ENCODE measurements around the gene MECR.

Gene MECR, protein sequence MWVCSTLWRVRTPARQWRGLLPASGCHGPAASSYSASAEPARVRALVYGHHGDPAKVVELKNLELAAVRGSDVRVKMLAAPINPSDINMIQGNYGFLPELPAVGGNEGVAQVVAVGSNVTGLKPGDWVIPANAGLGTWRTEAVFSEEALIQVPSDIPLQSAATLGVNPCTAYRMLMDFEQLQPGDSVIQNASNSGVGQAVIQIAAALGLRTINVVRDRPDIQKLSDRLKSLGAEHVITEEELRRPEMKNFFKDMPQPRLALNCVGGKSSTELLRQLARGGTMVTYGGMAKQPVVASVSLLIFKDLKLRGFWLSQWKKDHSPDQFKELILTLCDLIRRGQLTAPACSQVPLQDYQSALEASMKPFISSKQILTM

DNA sequence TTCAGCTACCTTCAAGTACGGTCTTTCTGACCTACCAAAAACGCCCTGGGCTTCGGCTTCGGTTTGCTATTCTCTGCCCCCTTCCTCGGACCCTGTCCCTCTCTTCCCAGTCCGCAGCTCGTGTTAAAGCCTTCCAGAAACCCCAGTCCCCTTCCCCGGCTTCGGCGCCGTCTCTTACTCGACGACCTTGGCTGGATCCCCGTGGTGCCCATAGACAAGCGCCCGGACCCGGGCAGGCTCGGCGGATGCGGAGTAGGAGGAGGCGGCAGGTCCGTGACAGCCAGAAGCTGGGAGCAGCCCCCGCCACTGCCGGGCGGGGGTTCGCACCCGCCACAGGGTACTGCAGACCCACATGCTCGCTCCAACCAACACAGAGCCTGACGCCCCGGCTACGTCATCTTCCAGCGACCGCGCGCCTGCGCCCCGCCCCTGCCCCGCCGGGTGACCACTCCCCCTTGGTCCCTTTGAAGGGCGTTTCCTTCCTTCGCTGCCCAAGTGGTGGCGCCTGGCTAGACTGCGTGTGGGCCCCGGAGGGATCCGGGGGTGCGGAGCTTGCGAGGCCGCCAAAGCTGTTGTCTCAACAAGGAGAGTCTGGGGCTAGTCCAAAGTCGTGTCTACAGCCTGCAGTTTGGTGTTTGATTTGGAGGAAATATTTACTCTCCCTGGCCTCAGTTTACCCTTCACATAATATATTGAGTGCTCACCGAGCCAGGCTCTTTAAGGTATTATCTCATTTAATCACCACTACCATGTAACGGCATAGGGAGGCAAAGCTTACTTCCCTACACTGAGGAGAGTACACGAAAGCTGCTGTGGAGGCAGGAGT lies at the start of gene MECR:
TSS of gene MECR (minus strand) at position 382 of the 826 bp plus-strand sequence. CDS start at position 354, 28 bp downstream.
- DNase-seq (ENCODE audit: low read depth) = peak; percentile 90

DNA sequence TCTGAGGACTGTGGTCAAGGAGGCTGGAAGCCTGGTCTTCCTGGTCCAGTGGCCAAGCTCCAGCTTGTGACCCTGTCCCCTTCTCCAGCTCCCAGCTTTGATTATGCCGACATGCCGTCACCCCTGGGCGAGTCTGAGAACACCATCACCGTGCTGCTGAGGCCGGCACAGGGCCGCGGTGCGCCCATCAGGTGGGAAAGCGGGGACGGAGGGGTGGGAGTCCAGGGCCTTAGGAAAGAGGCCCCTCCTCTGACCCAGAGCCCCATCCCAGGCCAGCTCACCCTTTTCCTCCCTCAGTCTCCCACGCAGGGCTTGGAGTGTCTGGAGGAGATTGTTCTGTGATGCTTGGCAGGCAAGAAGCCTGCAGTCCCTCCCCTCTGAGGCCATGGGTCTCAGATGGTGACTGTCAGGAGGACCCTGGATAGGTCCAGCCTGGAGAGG lies 49.2 kb upstream of the MECR start:
- no peak for DNase-seq (ENCODE audit: low read depth)

DNA sequence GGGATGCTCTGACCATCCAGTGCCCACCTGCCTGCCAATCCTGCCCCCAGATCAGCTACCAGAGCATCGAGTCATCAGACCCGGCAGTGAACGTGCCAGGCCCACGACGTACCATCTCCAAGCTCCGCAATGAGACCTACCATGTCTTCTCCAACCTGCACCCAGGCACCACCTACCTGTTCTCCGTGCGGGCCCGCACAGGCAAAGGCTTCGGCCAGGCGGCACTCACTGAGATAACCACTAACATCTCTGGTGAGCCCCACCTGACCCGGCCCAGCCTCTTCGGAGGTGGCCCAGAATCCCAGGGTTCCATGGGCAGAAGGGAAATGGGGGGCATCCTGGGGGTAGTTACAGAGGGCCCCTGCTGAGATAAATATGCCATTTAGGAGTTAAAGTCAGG lies 48.7 kb upstream of the MECR start:
- no peak for DNase-seq (ENCODE audit: low read depth)

DNA sequence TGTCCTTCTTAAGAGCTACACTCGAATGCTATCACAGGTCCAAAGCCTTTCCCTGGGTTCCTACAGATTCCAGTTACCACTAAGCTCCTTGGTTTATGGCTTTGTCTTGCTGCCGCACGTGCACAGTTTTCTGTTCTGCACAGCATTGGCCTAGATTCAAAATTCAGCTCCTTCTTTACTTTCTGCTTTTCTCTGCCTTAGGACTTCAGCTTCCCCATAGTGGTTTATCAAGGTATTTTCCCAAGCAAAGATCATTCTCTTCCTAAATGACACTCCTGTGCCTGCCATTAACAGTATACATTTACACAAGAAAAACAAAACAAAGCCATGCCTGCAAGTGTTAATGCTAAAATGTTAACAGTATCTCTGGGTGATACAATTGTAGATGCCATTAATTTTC lies 47.4 kb upstream of the MECR start:
- no peak for DNase-seq (ENCODE audit: low read depth)

DNA sequence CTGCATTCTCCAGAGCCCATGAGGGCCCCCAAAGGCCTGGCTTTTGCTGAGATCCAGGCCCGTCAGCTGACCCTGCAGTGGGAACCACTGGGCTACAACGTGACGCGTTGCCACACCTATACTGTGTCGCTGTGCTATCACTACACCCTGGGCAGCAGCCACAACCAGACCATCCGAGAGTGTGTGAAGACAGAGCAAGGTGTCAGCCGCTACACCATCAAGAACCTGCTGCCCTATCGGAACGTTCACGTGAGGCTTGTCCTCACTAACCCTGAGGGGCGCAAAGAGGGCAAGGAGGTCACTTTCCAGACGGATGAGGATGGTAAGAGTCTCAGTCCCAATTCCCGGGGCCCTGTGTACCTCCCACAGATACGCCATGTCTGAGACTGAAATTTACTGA lies 44.7 kb upstream of the MECR start:
- no peak for DNase-seq (ENCODE audit: low read depth)

DNA sequence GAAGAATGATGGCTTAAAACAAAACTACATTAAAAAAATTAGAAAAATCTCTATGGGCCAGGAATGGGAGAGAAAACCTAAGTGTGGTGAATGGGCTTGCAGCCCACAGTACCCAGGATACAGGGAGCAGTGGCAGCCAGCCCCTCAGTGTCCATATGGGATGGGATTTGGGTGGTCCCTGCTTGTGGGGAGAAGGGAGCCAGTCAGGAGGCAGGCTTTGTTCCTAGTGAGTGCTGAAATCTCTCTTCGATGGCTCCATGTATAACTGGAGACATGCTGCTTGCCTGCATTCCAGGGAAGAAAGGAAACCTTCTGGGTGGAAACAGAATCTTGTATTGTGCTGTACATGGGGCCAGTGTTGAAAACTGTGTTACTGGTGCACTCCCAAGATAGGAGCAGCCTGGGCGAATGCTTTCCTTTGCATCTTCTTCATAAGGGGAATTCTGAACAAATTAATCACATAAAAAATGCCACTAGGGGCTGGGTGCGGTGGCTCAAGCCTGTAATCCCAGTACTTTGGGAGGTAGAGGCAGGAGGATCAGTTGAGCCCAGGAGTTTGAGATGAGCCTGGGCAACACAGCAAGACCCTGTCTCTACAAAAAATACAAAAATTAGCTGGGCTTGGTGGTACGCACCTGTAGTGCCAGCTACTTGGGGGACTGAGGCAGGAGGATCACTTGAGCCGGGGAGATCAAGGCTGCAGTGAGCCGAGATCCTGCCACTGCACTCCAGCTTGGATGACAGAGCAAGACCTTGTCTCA lies 41.6 kb upstream of the MECR start:
- no peak for DNase-seq (ENCODE audit: low read depth)

DNA sequence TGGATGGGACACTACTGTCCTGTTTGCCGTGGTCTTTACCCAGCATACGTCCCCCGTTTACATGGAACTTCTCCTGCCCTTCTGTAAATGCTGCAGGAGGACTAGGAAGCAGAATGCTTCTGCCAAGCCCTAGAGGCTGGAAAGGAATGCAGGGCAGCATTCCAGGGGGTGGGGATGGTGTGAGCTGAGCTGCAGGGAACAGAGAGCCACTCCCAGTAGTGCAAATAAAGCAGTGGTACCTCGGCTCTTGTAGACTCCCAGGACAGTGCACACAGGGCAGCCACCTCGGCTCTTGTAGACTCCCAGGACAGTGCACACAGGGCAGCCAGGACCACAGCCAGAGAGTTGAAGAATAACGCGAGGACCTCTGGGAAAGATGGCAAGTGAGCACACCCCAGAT lies 41.0 kb upstream of the MECR start:
- DNase-seq (ENCODE audit: low read depth) = peak; percentile 86

DNA sequence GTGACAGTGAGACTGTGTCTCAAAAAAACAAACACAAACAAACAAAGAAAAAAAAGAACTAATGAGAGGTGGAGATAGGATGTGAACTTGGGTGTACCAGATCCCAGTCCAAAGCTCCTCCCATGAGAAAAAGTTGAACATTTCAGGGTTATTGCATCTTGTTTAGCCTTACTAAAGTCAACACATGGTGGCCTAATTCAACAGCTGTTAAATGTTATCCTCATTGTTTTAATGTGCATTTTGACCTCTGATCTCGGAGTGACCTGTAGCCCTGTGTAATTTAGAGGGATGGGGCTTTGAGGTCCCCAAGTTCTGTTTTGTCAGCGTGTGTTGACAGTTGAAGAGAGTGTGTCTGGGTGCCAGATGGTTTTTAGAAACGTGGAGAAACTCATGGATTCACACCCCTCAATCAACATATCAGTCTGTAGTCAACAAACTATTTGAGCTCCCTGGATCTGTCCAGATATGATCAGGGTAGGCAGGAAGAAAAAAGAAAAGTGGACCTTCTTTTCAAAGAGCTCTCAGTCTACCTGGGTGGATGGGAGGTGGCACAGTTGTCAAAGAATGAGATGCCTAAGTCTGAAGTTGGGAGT lies 40.3 kb upstream of the MECR start:
- no peak for DNase-seq (ENCODE audit: low read depth)

DNA sequence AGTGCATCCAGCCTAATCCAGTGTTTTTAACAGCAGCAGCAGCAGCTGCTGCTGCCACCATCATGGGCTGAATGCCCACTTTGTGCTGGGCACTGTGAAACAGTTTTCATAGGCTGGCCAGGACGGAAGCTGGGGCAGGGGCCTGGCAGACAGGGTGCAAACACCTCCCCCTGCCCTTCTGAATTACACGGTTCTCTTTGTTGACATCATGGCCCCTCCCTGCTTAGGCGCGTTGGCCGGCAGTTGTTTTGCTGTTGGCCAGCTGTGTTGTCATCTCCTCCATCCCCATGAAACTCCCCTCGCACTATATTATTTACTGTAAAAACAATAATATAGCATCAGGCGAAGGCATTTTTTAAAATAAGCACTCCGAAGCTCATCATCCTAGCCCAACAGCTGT lies 38.6 kb upstream of the MECR start:
- no peak for DNase-seq (ENCODE audit: low read depth)

DNA sequence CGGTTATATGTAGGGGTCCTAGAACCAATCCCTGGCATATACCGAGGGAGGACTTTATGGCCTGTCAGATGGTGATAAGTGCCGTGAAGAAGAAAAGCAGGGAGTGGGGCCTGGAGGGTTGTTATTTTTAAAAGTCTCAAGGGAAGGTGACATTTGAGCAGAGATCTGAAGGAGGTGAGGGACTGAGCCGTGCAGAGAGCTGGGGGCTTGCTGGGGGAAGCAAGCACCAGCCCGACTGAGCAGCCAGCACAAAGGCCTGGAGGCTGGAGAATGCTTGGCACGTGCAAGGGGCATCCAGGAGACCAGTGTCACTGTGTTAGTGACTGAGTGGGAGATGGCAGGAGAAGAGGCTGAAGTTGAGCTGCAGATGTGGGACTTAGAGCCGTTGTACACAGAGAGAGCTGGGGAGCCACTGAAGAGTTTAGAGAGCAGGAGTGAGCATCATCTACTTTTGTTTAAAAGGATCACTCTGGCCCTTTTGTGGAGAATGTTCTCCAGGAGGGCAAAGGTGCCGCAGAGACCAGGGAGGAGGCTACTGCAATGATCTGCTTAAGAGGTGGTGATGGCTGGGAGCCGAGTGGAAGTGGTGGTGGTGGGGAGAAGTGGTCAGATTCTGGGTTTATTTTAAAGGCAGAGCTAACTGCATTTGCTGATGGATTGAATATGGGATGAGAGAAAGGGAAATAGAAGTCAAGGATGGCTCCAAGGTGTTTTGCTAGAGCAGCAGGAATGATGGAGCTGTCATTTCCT lies 36.8 kb upstream of the MECR start:
- DNase-seq (ENCODE audit: low read depth) = no peak

DNA sequence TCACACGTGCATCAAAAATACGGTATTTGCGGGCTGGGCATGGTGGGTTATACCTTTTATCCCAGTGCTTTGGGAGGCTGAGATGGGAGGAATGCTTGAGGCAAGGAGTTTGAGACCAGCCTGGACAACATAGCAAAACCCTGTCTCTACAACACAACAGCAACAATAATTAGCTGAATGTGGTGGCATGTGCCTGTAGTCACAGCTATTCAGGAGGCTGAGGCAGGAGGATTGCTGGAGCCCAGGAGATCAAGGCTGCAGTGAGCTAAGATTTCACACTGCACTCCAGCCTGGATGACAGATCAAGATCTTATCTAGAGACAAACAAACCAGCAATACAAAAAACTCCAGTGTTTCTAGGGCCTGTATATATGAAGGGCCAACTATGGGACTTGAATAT lies 36.2 kb upstream of the MECR start:
- no peak for DNase-seq (ENCODE audit: low read depth)

DNA sequence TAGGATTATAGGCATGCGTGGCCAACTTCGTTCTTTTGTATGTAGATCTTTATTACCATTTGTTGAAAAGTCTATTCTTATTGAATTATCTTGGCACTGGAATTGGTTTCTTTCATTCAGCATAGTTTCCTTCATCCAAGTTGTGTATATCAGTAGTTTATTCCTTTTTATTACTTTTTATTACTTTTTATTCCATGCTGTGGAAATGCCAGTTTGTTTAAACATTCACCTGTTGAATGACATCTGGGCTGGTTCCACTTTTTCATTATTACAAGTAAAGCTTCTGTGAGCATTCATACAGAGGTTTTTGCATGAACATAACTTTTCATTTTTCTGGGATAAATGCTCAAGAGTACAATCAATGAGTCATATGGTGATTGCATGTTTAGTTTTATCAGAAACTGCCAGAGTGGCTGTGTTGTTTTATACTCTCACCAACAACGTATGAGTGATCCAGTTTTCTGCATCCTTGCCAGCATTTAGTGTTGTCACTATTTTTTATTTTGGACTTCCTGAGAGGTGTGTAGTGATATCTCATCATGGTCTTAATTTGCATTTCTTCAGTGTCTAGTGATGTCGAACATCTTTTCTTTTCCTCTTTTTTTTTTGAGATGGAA lies 34.1 kb upstream of the MECR start:
- DNase-seq (ENCODE audit: low read depth) = peak; percentile 66

DNA sequence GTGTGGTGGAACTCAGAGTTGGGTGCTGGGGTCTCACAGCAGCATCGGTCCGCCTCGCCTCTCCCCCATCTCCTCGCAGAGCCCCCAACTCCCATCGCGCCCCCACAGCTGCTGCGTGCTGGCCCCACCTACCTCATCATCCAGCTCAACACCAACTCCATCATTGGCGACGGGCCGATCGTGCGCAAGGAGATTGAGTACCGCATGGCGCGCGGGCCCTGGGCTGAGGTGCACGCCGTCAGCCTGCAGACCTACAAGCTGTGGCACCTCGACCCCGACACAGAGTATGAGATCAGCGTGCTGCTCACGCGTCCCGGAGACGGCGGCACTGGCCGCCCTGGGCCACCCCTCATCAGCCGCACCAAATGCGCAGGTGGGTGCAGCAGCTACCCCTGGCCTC lies 29.8 kb upstream of the MECR start:
- DNase-seq (ENCODE audit: low read depth) = no peak

DNA sequence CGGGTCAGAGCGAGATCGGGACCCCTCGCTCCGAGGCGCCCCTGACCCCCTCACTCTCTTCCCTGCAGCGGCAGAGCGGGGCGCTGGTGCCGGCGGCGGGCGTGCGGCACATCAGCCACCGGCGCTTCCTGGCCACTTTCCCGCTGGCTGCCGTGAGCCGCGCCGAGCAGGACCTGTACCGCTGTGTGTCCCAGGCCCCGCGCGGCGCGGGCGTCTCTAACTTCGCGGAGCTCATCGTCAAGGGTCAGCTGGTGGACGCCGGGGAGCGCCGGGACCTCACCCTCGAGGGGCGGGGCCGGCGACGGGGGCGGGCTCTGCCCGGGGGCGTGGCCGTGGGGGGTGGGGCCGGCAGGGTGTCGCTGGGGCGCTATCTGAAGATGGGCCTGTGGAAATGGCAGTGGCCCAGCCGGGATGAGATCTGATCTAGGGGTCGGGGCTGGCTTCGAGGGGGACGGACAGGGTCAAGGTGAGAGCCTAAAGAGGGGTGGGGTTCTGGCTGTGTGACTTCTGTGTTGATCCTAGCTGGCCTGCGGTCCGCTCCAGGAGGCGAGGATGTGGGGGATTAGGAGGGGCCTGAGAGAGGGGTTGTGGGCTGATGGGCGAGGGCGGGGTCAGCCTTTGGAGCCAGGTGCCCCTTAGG lies 29.2 kb upstream of the MECR start:
- peak; percentile 66 for DNase-seq (ENCODE audit: low read depth)

DNA sequence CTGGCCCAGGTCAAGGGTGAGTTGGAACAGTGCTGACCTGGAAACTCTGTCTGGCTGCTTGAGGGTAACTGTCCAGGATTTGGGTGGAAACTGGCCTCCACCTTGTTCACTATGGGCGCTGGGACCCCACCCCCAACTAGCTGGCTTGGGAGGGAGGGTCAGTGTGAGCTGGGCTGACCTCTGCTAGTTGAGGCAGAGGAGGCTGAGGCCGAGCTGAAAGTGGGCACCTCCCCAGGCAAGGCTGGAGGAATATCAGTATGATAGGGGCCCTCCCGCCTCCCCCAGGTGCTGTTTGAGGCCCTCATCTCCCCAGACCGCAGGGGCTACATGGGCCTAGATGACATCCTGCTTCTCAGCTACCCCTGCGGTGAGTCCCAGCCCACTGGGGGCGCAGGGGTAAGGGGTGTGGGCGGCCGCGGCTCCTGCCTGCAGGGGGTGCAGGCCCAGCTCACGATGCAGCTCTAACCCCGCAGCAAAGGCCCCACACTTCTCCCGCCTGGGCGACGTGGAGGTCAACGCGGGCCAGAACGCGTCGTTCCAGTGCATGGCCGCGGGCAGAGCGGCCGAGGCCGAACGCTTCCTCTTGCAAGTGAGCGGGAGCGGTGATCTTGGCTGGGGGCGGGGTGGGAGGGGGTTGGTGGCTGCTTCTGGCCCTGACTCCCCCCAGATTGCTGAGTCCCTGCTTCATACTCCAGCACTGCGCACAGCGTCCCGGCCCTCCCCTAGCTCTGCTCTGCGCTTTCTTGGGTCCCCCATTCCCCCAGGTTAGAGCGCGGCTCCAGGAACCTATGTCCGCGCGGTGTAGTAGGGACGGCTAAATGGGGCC lies 28.5 kb upstream of the MECR start:
- DNase-seq (ENCODE audit: low read depth) = no peak

DNA sequence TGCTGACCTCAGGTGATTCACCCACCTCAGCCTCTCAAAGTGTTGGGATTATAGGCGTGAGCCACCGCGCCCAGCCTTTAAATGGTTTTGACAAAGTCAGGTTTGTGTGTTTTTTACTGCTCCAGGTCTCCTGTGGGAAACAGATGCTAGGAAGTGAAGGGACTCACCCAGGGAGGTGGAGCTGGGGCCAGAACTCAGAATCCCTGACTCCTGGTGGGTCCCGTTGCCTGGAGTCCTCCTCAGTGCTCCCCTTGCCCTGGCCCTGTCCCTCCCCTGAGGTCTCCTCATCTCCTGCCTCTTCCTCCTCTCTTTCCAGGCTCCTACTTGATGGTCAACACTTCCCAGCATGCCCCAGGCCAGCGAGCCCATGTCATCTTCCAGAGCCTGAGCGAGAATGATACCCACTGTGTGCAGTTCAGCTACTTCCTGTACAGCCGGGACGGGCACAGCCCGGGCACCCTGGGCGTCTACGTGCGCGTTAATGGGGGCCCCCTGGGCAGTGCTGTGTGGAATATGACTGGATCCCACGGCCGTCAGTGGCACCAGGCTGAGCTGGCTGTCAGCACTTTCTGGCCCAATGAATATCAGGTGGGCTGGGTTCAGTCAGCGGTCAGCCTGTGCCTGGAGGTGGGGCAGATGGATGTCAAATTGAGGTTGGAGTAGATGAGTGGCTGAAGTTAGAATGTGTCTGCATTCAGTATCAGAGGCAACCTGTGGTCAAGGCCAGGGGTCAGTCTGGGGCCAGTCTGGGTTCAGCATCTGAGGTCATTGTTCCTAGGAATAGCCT lies 27.6 kb upstream of the MECR start:
- no peak for DNase-seq (ENCODE audit: low read depth)

DNA sequence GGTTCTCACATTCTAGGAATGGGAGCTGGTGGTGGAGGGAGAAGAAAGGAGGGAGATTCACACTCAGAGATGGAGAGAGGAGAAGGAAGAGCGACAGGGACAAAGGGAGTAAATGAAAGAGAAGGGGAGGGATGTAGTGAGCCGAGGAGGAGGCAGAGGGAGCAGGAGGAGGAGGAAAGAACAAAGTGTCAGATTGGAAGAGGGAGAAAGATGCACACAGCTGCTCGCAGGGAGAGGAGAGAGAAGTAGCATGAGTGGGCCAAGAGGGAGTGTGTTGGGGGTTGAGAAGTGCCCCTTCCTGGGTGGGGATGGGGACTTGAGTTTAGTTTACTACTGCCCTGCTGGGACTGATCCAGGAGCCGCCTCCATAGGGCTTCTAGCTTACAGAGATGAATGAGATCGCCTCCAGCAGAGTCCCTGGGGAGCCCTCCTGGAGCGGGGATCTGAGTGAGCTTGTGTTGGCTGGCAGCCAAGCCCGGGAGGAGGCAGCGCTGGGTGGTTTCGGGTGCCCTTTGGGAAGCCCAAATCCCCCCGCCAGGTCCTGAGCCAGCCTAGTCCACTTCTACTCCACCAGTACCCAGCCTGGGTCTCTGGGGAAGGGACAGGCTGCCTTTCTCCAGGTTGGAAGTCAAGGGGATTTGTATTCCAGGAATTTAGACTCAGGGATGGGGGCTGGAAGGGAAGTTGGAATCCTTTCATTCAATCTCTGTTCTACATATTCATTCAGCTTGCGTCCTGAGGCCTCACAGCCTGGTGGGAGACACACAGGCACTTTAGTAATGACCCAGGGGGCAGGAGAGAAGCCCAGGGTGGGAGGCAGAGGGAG lies 26.5 kb upstream of the MECR start:
- peak; percentile 45 for DNase-seq (ENCODE audit: low read depth)

DNA sequence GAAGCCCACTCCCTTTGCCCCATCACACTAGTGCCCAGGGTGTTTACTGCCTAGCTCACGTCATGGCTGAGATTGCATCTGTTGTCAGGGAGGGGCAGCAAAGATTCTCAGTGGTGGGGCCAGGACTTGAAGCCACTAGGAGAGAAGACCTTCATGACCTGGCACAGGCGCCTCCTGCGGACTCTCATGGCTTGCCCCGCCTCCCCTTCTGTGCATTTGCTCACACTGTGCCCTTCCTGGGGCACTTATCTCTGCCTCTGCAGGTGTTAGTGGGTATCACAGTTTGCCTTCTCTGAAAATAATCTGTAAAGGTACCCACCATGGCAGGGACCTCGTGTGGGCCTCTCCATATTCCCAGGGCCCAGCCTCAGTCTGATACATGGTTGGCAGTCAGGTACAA lies 25.7 kb upstream of the MECR start:
- DNase-seq (ENCODE audit: low read depth) = no peak

Measured in EH (cell line).